Peyer's patch (tissue), 4 donors: ENCODE data around the gene RABL3.

Experiments
- POLR2A ChIP-seq, 2 donors: fragments of 450-650 bp; IDR thresholded peaks; one replicate each; pipeline ENCODE4 v1.5.1; 2017; ENCODE audit warnings: antibody characterized with exemption in 2 of 2, mild to moderate bottlenecking in 2 of 2, moderate library complexity in 2 of 2
- TF ChIP-seq, protein P1 (sequence below), 6 experiments: fragments of 450-650 bp in 4 of 6; fragments of 200-600 bp in 2 of 6; sonication (generic) in 1 of 6; IDR thresholded peaks; one replicate each; pipeline ENCODE4 v1.5.1; 2017 to 2019; ENCODE audit warnings: antibody characterized with exemption in 6 of 6, mild to moderate bottlenecking in 3 of 6, moderate library complexity in 1 of 6

- TF ChIP-seq, protein P1, sequence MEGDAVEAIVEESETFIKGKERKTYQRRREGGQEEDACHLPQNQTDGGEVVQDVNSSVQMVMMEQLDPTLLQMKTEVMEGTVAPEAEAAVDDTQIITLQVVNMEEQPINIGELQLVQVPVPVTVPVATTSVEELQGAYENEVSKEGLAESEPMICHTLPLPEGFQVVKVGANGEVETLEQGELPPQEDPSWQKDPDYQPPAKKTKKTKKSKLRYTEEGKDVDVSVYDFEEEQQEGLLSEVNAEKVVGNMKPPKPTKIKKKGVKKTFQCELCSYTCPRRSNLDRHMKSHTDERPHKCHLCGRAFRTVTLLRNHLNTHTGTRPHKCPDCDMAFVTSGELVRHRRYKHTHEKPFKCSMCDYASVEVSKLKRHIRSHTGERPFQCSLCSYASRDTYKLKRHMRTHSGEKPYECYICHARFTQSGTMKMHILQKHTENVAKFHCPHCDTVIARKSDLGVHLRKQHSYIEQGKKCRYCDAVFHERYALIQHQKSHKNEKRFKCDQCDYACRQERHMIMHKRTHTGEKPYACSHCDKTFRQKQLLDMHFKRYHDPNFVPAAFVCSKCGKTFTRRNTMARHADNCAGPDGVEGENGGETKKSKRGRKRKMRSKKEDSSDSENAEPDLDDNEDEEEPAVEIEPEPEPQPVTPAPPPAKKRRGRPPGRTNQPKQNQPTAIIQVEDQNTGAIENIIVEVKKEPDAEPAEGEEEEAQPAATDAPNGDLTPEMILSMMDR (IDR thresholded peaks at IDR 0.05), result no peak
- TF ChIP-seq POLR2A (IDR thresholded peaks at IDR 0.05), result no peak
Observed at GRCh38 chr3:120710369-120710768, 31.9 kb downstream of the RABL3 start.
